GM18499 (cell line): Measurements from ENCODE around the gene PLBD2.
A peak's percentile ranks its signal among the peaks of the same experiment; 100 is the strongest.

Experiments
- ATAC-seq: cut with Tn5 transposase; IDR thresholded peaks from one replicate; pipeline ENCODE4 v1.9.1; 2021; ENCODE audit warnings: moderate number of reproducible peaks; ENCODE audit not compliant: insufficient read depth, unreplicated experiment

PLBD2 gene

GRCh38 chr12:113358381-113359132 is at the start of gene PLBD2:
PLBD2 (plus strand) TSS chr12:113358587; CDS start chr12:113358601, 14 bp downstream.
- ATAC-seq: peak; percentile 63

- ATAC-seq: no peak
Observed at GRCh38 chr12:113310489-113310888, 47.9 kb upstream of the PLBD2 start.

- no peak for ATAC-seq
Observed at GRCh38 chr12:113314121-113314529, 44.3 kb upstream of the PLBD2 start.

- ATAC-seq: no peak
Observed at GRCh38 chr12:113315358-113315757, 43.0 kb upstream of the PLBD2 start.

- ATAC-seq: no peak
Observed at GRCh38 chr12:113316155-113316554, 42.2 kb upstream of the PLBD2 start.

GRCh38 chr12:113317122-113317521 is 41.3 kb upstream of the PLBD2 start:
- no peak for ATAC-seq

GRCh38 chr12:113318046-113318656 is 40.2 kb upstream of the PLBD2 start:
- no peak for ATAC-seq

- ATAC-seq: no peak
Observed at GRCh38 chr12:113318900-113319628, 39.3 kb upstream of the PLBD2 start.

- no peak for ATAC-seq
Observed at GRCh38 chr12:113320401-113320800, 38.0 kb upstream of the PLBD2 start.

GRCh38 chr12:113322343-113322742 is 36.0 kb upstream of the PLBD2 start:
- no peak for ATAC-seq

- ATAC-seq: no peak
Observed at GRCh38 chr12:113325916-113326315, 32.5 kb upstream of the PLBD2 start.

- no peak for ATAC-seq
Observed at GRCh38 chr12:113326775-113327395, 31.5 kb upstream of the PLBD2 start.

GRCh38 chr12:113328368-113328889 is 30.0 kb upstream of the PLBD2 start:
- ATAC-seq: no peak

GRCh38 chr12:113329022-113329790 is 29.2 kb upstream of the PLBD2 start:
- no peak for ATAC-seq

GRCh38 chr12:113329791-113330417 is 28.5 kb upstream of the PLBD2 start:
- ATAC-seq: no peak

- no peak for ATAC-seq
Observed at GRCh38 chr12:113330505-113330904, 27.9 kb upstream of the PLBD2 start.

GRCh38 chr12:113332688-113333417 is 25.5 kb upstream of the PLBD2 start:
- no peak for ATAC-seq

- ATAC-seq: no peak
Observed at GRCh38 chr12:113333418-113333750, 25.0 kb upstream of the PLBD2 start.
